T47D (cell line): Measurements from ENCODE around the gene BICD1.

Source experiments
- DNase-seq, 2 experiments: peaks; one replicate each; pipeline versions ENCODE4 v3.0.0 to v3.0.0-alpha.2; 2011 to 2012; ENCODE audit warnings: low read depth in 1 of 2, low spot score in 1 of 2
- JUND ChIP-seq: IDR thresholded peaks from 2 replicates; pipeline ENCODE4 v1.6.1; 2012; ENCODE audit warnings: low read depth
- in situ Hi-C: cut with HindIII; loops from 2 replicates; pipeline ENCODE4 v1.10.0; 2016; ENCODE audit warnings: low sequenced_read_pairs, low pct_unique_long_range_greater_than_20kb

The BICD1 gene

GRCh38 chr12:32106517-32107358 is at the start of gene BICD1:
Gene BICD1 (plus strand): TSS chr12:32106847. CDS start chr12:32107332, 485 bp downstream.
- in situ Hi-C loops = no loop called here
- no peak for TF ChIP-seq JUND
- peak; percentile 91 to 92 for DNase-seq

GRCh38 chr12:32061033-32061432 is 45.6 kb upstream of the BICD1 start:
- no peak for DNase-seq
- in situ Hi-C loops = no loop called here
- no peak for TF ChIP-seq JUND

- no peak for DNase-seq
- no peak for TF ChIP-seq JUND
- in situ Hi-C loops = no loop called here
Observed at GRCh38 chr12:32062881-32063280, 43.8 kb upstream of the BICD1 start.

GRCh38 chr12:32063796-32064195 is 42.9 kb upstream of the BICD1 start:
- in situ Hi-C loops = no loop called here
- TF ChIP-seq JUND = no peak
- no peak for DNase-seq

- no peak for DNase-seq
- no peak for TF ChIP-seq JUND
- in situ Hi-C loops = no loop called here
Observed at GRCh38 chr12:32066206-32066605, 40.4 kb upstream of the BICD1 start.

- no peak for TF ChIP-seq JUND
- DNase-seq = no peak
- in situ Hi-C loops = no loop called here
Observed at GRCh38 chr12:32069071-32069470, 37.6 kb upstream of the BICD1 start.

GRCh38 chr12:32069731-32070130 is 36.9 kb upstream of the BICD1 start:
- DNase-seq = no peak
- in situ Hi-C loops = no loop called here
- TF ChIP-seq JUND = no peak

GRCh38 chr12:32070370-32070769 is 36.3 kb upstream of the BICD1 start:
- in situ Hi-C loops = no loop called here
- TF ChIP-seq JUND = no peak
- no peak for DNase-seq

- TF ChIP-seq JUND = no peak
- in situ Hi-C loops = no loop called here
- no peak for DNase-seq
Observed at GRCh38 chr12:32072102-32072501, 34.5 kb upstream of the BICD1 start.

GRCh38 chr12:32074432-32074831 is 32.2 kb upstream of the BICD1 start:
- no peak for TF ChIP-seq JUND
- in situ Hi-C loops = no loop called here
- no peak for DNase-seq

- in situ Hi-C loops = no loop called here
- TF ChIP-seq JUND = no peak
- DNase-seq = no peak
Observed at GRCh38 chr12:32076941-32077340, 29.7 kb upstream of the BICD1 start.

GRCh38 chr12:32080435-32080834 is 26.2 kb upstream of the BICD1 start:
- in situ Hi-C loops = no loop called here
- DNase-seq = no peak
- no peak for TF ChIP-seq JUND

GRCh38 chr12:32083489-32083888 is 23.2 kb upstream of the BICD1 start:
- TF ChIP-seq JUND = no peak
- DNase-seq = no peak
- in situ Hi-C loops = no loop called here

- DNase-seq = no peak
- in situ Hi-C loops = no loop called here
- no peak for TF ChIP-seq JUND
Observed at GRCh38 chr12:32084017-32084688, 22.5 kb upstream of the BICD1 start.
